GM19023 (cell line): ENCODE results near the gene E2F6.

ENCODE experiments used
- ATAC-seq: cut with Tn5 transposase; IDR thresholded peaks from one replicate; pipeline ENCODE4 v1.9.1; 2021; ENCODE audit warnings: mild to moderate bottlenecking, moderate library complexity; ENCODE audit not compliant: unreplicated experiment

Gene E2F6, protein sequence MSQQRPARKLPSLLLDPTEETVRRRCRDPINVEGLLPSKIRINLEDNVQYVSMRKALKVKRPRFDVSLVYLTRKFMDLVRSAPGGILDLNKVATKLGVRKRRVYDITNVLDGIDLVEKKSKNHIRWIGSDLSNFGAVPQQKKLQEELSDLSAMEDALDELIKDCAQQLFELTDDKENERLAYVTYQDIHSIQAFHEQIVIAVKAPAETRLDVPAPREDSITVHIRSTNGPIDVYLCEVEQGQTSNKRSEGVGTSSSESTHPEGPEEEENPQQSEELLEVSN

GRCh38 chr2:11465485-11466306, at the start of gene E2F6:
Gene E2F6, minus strand, starts transcription at chr2:11466161. Its CDS starts 282 bp downstream, at chr2:11465879.
- peak; percentile 73 for ATAC-seq

GRCh38 chr2:11515490-11515981, 49.6 kb upstream of the E2F6 start:
- no peak for ATAC-seq

- ATAC-seq: no peak
Measured at GRCh38 chr2:11514904-11515303, 48.9 kb upstream of the E2F6 start.

DNA sequence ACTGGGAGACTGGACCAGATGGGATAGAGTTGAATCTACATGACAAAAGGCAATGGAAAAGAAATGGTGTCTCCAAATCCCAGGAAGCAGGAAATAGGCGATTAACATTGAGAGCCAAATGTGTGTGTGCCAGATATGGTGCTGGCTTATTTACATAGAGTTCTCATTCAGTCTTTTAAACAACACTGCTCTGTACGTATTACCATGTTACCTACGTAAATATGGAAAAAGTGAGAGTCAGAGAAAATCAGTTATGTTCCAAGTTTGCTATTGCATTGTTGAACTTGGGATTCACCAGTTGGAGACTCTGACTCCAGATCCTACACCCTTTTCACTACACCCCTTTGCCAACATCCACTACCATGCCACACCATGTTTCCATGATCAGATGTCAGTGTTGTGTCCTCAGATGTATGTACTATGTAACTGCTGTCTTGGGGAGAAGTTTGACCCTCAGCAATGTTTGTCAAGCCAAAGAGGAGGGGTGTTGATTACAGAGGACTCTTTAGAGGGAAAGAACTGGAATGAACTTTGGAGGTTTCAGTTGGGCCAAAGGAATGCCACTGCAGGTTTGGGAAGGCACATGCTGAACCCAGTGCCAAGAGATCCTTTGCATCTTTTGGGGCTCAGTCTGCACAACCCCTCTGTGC, 48.2 kb upstream of the E2F6 start:
- no peak for ATAC-seq

DNA sequence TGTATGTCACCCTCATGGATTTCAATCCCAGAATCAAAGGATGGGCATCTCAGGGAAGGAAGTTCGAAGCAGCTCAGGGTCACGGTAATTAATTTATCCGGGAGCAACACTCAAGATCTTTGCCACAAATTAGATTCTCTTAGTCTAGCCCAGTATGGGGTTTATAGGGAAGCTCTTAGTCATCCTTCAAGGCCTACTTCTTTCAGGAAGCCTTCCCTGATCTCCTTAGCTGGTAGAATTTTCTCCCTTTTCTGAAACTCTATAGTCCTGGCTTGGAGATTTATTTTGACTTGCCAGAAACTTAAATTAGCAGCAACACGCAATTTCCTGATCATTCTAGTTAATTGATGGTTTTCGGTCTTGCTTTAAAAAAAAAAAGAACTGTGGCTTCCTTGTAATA, 47.4 kb upstream of the E2F6 start:
- no peak for ATAC-seq

GRCh38 chr2:11512431-11512830, 46.5 kb upstream of the E2F6 start:
- no peak for ATAC-seq

GRCh38 chr2:11509657-11510360, 43.8 kb upstream of the E2F6 start:
- no peak for ATAC-seq

DNA sequence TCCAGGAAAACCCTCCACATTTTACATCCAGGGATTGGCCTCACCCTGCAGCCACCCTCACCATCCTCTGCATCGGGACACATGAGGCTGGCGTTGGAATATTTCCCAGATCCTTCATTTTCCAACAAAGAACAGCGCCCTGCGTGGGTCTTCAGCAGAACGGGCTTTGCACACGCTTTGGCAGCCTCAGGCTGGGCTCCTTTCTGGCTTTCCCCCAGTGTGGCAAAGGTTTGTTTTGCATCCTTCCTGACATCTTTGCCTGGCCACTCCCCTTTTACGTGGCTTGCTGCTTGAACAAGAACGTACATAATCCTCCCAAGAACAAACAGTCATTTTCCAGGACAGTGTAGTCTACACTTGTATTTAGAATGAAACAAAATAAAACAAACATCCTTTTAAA, 42.3 kb upstream of the E2F6 start:
- no peak for ATAC-seq

DNA sequence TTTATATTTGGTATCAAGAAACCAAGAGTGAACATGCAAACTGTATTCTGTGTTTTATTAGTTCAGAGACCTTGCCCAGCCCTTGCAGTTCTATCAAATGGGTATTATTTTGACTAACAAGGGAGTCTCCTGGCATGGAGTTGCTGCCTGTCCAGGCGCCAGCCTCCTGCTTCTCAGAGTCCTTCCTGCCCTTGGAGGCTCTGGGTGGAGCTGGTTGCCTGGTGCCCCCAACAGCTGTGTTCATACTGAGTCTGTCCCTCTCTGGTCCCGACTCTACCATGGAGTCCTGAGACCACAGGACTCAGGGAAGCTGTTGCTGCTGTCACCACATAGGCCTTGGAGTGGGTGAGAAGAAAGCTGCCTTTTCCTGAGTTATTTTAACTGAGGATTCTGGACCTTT, 41.6 kb upstream of the E2F6 start:
- ATAC-seq: no peak

DNA sequence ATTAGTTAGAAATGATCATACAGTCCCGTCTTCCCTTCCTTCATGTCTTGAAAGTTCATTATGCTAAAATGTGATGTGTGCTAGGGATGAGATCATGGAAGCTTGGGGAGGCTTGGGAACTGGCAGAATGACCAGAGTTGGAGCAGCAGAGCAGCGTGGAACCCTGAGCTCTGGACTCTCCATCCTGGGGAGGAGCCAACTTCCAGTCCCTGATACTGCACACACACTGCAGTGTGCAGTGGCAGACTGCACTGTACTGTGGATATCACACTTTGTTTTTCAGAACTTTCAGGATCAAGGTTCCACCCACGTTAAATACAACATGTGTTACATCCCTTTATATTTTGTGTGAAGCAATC, 40.6 kb upstream of the E2F6 start:
- no peak for ATAC-seq

GRCh38 chr2:11505652-11506610, 40.0 kb upstream of the E2F6 start:
- ATAC-seq: no peak

DNA sequence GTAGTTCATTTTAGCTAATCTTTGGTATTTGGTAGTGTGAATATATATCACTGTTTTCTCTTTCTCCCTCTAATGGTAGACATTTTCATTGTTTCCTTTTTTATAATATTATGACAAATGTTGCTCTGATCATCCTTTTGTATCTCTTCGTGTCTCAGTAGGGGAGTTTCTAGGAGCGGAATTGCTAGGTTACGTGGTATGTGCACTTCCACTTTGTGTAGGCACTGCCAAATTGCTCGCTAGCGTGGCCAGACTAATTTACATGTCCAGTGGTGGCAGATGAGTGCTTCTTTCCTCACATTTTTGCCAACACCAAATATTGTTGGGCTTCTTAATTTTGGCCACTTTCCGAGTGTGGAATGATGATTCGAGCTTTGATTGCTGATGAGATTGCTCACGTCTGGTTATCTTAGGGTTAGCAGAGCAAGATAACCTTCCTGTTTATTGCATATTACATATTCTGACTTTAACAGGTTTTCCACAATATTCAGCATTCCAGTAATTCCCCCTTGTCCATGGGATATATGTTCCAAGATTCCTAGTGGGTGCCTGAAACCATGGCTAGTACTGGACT, 37.5 kb upstream of the E2F6 start:
- no peak for ATAC-seq

DNA sequence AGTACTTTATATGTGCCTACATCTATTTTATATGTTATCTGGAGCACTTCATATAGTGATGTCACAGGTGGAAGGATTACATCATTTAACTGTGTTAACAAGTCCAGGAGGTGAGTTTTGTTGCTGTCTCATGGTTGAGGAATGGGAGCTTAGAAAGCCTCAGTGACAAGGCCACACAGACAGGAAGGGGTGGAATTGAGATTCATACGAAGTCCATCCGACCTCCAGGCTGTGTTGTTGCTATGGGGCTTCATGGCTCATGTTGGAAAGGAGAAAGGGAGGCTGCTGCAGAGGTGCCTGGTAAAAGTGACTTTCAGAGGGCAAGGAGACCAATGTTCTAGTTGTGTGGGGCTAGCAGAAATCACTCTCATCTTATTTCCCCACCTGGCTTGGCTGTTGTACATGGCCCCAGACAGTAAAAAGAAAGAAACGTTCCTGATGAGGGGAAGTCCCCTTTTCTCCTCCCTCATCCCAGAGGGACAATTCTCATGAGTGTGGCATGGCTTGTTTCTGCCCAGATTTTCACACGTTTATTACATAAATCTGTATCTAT, 36.9 kb upstream of the E2F6 start:
- ATAC-seq: no peak

DNA sequence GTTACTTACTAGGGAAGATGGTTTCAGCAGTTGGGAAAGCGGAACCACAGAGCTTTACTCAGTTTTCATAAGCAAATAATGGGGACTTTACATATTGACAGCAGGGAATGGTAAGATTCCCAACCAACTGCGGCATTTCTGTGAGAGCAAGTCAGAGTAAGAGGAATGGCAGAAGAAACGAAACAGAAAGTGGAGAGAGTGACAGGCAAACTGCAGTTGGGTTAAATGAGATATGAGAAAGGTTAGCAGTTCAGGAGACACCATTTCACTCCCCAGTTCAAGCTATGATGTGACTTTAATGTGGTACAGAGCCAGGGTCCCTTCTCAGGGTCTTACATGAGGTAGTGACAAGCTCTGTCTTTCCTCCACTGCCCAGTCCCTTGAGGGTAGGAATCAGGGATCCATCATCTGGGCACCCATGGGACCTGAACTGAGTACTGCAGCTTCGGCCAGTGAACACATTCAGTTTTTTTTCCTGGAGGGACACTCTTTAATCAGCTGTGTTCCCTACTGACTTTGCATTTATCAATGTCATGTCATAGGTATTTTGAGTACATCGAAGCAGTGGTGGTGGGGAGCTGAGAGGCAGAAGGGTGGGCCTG, 34.8 kb upstream of the E2F6 start:
- peak; percentile 49 for ATAC-seq

GRCh38 chr2:11499081-11499743, 33.3 kb upstream of the E2F6 start:
- ATAC-seq: no peak

DNA sequence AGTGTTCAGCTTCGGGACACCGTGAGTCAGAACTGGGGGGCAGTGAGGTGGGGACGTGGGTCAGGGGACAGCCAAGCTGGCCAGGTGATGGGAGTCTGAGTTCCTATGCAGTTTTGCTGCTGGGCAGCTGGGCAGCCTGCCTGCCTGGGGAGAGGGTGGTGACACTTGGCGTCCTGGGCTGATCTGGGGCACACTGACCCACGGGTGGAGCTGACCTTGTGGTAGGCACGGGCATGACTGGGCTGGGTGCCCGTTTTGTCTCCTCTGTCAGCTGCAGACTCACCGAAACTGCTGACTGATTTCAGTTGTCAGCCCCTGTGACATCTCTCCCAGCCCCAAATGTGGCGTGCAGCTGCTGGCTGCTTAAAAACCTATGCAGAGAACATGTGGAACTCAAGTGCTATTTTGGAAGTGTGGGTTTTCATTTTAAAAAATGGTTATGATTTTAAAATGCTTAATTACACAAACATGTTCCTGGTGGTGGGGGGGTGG, 32.6 kb upstream of the E2F6 start:
- ATAC-seq: peak; percentile 84

GRCh38 chr2:11495844-11496681, 30.1 kb upstream of the E2F6 start:
- ATAC-seq: no peak
